K562 (cell line): ENCODE data around the gene RPS28.
"Not testable (repeated sequence)": the region's sequence is repeated elsewhere in the genome, so short reads cannot be mapped to it uniquely, and the experiment has no call there.

Source experiments
- SRSF1 ChIP-seq: fragments of 200-400 bp; formaldehyde crosslinking; IDR thresholded peaks from 2 replicates; pipeline ENCODE4 v1.6.1; 2017; ENCODE audit warnings: mild to moderate bottlenecking, low read depth, low read length, moderate library complexity
- ZNF121 ChIP-seq: sonication (generic); formaldehyde crosslinking; conservative IDR thresholded peaks from 2 replicates; pipeline ENCODE4 v1.8.0; 2022; ENCODE audit warnings: missing genetic modification reagents
- TF ChIP-seq, protein P1 (sequence below): sonication (generic); formaldehyde crosslinking; IDR thresholded peaks from 2 replicates; pipeline ENCODE4 v1.8.1; 2022; ENCODE audit warnings: missing genetic modification reagents
- TF ChIP-seq, protein P2 (sequence below), 3 experiments: IDR thresholded peaks in 2 of 3; conservative IDR thresholded peaks in 1 of 3; 2 replicates each; pipeline ENCODE4 v1.5.1; 2011 to 2012; ENCODE audit warnings: low read length in 3 of 3, mild to moderate bottlenecking in 3 of 3, control low read depth in 2 of 3, improper control_type of control experiment in 1 of 3, inconsistent platforms in 1 of 3, low read depth in 1 of 3, mixed read lengths in 1 of 3, moderate library complexity in 1 of 3; ENCODE audit not compliant: insufficient read depth in 2 of 3

- not testable (repeated sequence) for TF ChIP-seq ZNF121 (CRISPR knock-in tag); SRSF1
- TF ChIP-seq, protein P1, sequence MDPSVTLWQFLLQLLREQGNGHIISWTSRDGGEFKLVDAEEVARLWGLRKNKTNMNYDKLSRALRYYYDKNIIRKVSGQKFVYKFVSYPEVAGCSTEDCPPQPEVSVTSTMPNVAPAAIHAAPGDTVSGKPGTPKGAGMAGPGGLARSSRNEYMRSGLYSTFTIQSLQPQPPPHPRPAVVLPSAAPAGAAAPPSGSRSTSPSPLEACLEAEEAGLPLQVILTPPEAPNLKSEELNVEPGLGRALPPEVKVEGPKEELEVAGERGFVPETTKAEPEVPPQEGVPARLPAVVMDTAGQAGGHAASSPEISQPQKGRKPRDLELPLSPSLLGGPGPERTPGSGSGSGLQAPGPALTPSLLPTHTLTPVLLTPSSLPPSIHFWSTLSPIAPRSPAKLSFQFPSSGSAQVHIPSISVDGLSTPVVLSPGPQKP (CRISPR knock-in tag), result not testable (repeated sequence)
- TF ChIP-seq, protein P2, sequence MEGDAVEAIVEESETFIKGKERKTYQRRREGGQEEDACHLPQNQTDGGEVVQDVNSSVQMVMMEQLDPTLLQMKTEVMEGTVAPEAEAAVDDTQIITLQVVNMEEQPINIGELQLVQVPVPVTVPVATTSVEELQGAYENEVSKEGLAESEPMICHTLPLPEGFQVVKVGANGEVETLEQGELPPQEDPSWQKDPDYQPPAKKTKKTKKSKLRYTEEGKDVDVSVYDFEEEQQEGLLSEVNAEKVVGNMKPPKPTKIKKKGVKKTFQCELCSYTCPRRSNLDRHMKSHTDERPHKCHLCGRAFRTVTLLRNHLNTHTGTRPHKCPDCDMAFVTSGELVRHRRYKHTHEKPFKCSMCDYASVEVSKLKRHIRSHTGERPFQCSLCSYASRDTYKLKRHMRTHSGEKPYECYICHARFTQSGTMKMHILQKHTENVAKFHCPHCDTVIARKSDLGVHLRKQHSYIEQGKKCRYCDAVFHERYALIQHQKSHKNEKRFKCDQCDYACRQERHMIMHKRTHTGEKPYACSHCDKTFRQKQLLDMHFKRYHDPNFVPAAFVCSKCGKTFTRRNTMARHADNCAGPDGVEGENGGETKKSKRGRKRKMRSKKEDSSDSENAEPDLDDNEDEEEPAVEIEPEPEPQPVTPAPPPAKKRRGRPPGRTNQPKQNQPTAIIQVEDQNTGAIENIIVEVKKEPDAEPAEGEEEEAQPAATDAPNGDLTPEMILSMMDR (IDR thresholded peaks at IDR 0.05 in 2 of 3, conservative IDR thresholded peaks at IDR 0.05 in 1 of 3; ENCODE audit: insufficient read depth in 2 of 3, low read depth in 1 of 3, low read length in 3 of 3), result not testable (repeated sequence)
Measured at GRCh38 chr19:8341504-8341903, 20.2 kb downstream of the RPS28 start.
